Neural crest cell (in vitro differentiated cells): Measurements from ENCODE around the gene LARGE1. TPM values are rescaled to one million over a fixed set of nuclear protein-coding genes. Genes with fewer than 3 reads are reported as not detected.

Experiments used
- DNase-seq: peaks from one replicate; pipeline ENCODE4 v3.0.0; 2021; ENCODE audit warnings: low read depth, mixed read lengths, low spot score
- H3K27ac Mint-ChIP-seq: one replicate; pipeline ENCODE4 v1.8.0; 2021; ENCODE audit warnings: mild to moderate bottlenecking, mixed read lengths; ENCODE audit not compliant: unreplicated experiment
- H3K27me3 Mint-ChIP-seq: 2 replicates; pipeline ENCODE4 v1.8.0; 2021; ENCODE audit warnings: low read depth, mild to moderate bottlenecking, mixed read lengths
- H3K36me3 Mint-ChIP-seq: 2 replicates; pipeline ENCODE4 v1.8.0; 2021; ENCODE audit warnings: low read depth, mild to moderate bottlenecking, mixed read lengths
- H3K4me1 Mint-ChIP-seq: 2 replicates; pipeline ENCODE4 v1.8.0; 2021; ENCODE audit warnings: mixed read lengths
- H3K4me3 Mint-ChIP-seq: one replicate; pipeline ENCODE4 v1.8.0; 2021; ENCODE audit warnings: mild to moderate bottlenecking, mixed read lengths
- H3K9me3 Mint-ChIP-seq: 2 replicates; pipeline ENCODE4 v1.8.0; 2021; ENCODE audit warnings: mixed read lengths
- CTCF ChIP-seq: fragments of 200-600 bp; sonication (generic); conservative IDR thresholded peaks from 2 replicates; pipeline ENCODE4 v1.5.0; 2021; ENCODE audit warnings: antibody characterized with exemption, mild to moderate bottlenecking
- total RNA-seq: library from RNA; stranded (reverse); gene quantifications from 2 replicates; pipeline ENCODE4 v1.2.1, GENCODE V29; 2021

LARGE1 gene
- total RNA-seq, 1 donor from 2014 or later: 33.0 TPM

- Mint-ChIP-seq H3K9me3 (no peaks in the 10 kb centered on the region), H3K4me3 (no peak overlapping the region), H3K36me3 (no peaks in the 10 kb centered on the region), H3K27ac (no peak overlapping the region), H3K4me1 (no peaks in the 10 kb centered on the region), H3K27me3 (no peaks in the 10 kb centered on the region)
- no peak for TF ChIP-seq CTCF
- DNase-seq: no peak
Observed at GRCh38 chr22:33451866-33452469, 468.3 kb downstream of the LARGE1 start.

- no peaks in the 10 kb centered on the region for H3K36me3 Mint-ChIP-seq
Observed at GRCh38 chr22:33450756-33451155, 469.5 kb downstream of the LARGE1 start.

DNA sequence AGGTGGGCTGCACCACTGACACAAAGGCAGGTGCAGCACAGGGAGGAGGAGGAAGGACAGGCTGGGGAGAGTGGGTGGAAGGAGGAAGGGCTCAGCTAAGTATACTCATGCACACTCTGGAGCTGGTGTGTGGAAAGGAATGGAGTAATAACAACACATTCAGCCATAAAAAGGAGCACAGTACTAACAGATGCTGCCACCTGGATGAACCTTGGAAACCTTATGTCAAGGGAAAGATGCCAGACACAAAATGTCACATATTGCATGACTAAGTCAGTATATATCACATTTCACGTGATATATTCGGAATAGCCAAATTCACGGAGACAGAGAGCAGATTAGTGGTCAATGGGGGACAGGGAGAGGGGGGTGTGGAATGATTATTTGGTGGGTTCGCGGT, 472.5 kb downstream of the LARGE1 start:
- Mint-ChIP-seq H3K4me1 (no peaks in the 10 kb centered on the region), H3K27me3 (no peaks in the 10 kb centered on the region), H3K27ac (no peak overlapping the region), H3K9me3 (no peaks in the 10 kb centered on the region), H3K36me3 (no peaks in the 10 kb centered on the region), H3K4me3 (no peak overlapping the region)
- no peak for TF ChIP-seq CTCF
- DNase-seq: no peak

More at GRCh38 chr22:33450756-33451155, 469.5 kb downstream of the LARGE1 start:
- TF ChIP-seq CTCF: no peak
- Mint-ChIP-seq H3K27ac (no peak overlapping the region), H3K27me3 (no peaks in the 10 kb centered on the region), H3K9me3 (no peaks in the 10 kb centered on the region), H3K4me1 (no peaks in the 10 kb centered on the region), H3K4me3 (no peak overlapping the region)
- no peak for DNase-seq

- Mint-ChIP-seq H3K4me3 (no peak overlapping the region), H3K27me3 (no peaks in the 10 kb centered on the region), H3K36me3 (no peaks in the 10 kb centered on the region), H3K9me3 (no peaks in the 10 kb centered on the region), H3K4me1 (no peaks in the 10 kb centered on the region), H3K27ac (no peak overlapping the region)
- no peak for TF ChIP-seq CTCF
- DNase-seq: no peak
Observed at GRCh38 chr22:33443683-33444082, 476.6 kb downstream of the LARGE1 start.

- no peak overlapping the region for H3K27ac Mint-ChIP-seq
- H3K27me3 Mint-ChIP-seq: no peaks in the 10 kb centered on the region
- no peak for DNase-seq
- no peak overlapping the region for H3K4me3 Mint-ChIP-seq
- no peak for TF ChIP-seq CTCF
- H3K4me1 Mint-ChIP-seq: no peaks in the 10 kb centered on the region
- no peaks in the 10 kb centered on the region for H3K36me3 Mint-ChIP-seq
- H3K9me3 Mint-ChIP-seq: no peaks in the 10 kb centered on the region
Observed at GRCh38 chr22:33440756-33441155, 479.5 kb downstream of the LARGE1 start.
